GM23248 (cell line): ENCODE data around the gene OR5I1. TPM values are rescaled to one million over a fixed set of nuclear protein-coding genes. Genes with fewer than 3 reads are reported as not detected.

Experiments used
- DNase-seq: peaks from one replicate; pipeline ENCODE4 v3.0.0-alpha.2; 2015
- H2AFZ ChIP-seq: fragments of 200-600 bp; sonication (generic); 2 replicates; pipeline ENCODE4 v1.6.1; 2016; ENCODE audit warnings: antibody characterized with exemption
- H3F3A ChIP-seq: fragments of 200-600 bp; sonication (generic); 2 replicates; pipeline ENCODE4 v1.6.1; 2016; ENCODE audit warnings: mild to moderate bottlenecking, antibody characterized with exemption, mixed run types; ENCODE audit not compliant: insufficient read depth
- H3K27ac ChIP-seq: fragments of 200-600 bp; sonication (generic); 2 replicates; pipeline ENCODE4 v1.5.1; 2016; ENCODE audit warnings: mild to moderate bottlenecking
- H3K27me3 ChIP-seq: fragments of 200-600 bp; sonication (generic); replicated peaks from 2 replicates; pipeline ENCODE4 v1.6.1; 2016; ENCODE audit warnings: mild to moderate bottlenecking; ENCODE audit not compliant: insufficient read depth
- H3K36me3 ChIP-seq: fragments of 200-600 bp; sonication (generic); 2 replicates; pipeline ENCODE4 v1.6.1; 2016; ENCODE audit warnings: low read depth, mild to moderate bottlenecking
- H3K4me1 ChIP-seq: fragments of 200-600 bp; sonication (generic); 2 replicates; pipeline ENCODE4 v1.6.1; 2016; ENCODE audit warnings: mild to moderate bottlenecking; ENCODE audit not compliant: insufficient read depth
- H3K4me2 ChIP-seq: fragments of 200-600 bp; sonication (generic); one replicate; pipeline ENCODE4 v1.6.1; 2016; ENCODE audit warnings: mild to moderate bottlenecking; ENCODE audit not compliant: unreplicated experiment
- H3K4me3 ChIP-seq: fragments of 200-600 bp; sonication (generic); 2 replicates; pipeline ENCODE4 v1.5.1; 2016; ENCODE audit warnings: mild to moderate bottlenecking
- H3K79me2 ChIP-seq: fragments of 200-600 bp; sonication (generic); 2 replicates; pipeline ENCODE4 v1.6.1; 2016; ENCODE audit warnings: mild to moderate bottlenecking; ENCODE audit not compliant: insufficient read depth
- H3K9ac ChIP-seq: fragments of 200-600 bp; sonication (generic); 2 replicates; pipeline ENCODE4 v1.6.1; 2016; ENCODE audit warnings: mild to moderate bottlenecking
- H3K9me2 ChIP-seq: fragments of 200-600 bp; sonication (generic); 2 replicates; pipeline ENCODE4 v1.6.1; 2016; ENCODE audit warnings: mixed run types, mild to moderate bottlenecking, moderate library complexity; ENCODE audit not compliant: insufficient read depth
- H3K9me3 ChIP-seq: fragments of 200-600 bp; sonication (generic); one replicate; pipeline ENCODE4 v1.6.1; 2017; ENCODE audit warnings: low read depth
- H4K20me1 ChIP-seq: fragments of 200-600 bp; sonication (generic); 2 replicates; pipeline ENCODE4 v1.6.0; 2016; ENCODE audit not compliant: insufficient read depth
- EZH2 ChIP-seq: fragments of 200-600 bp; sonication (generic); IDR thresholded peaks from 2 replicates; pipeline ENCODE4 v1.6.1; 2018; ENCODE audit warnings: antibody characterized with exemption, mild to moderate bottlenecking; ENCODE audit not compliant: insufficient read depth, poor library complexity, severe bottlenecking
- EZH2phosphoT487 ChIP-seq: fragments of 200-600 bp; sonication (generic); IDR thresholded peaks from 2 replicates; pipeline ENCODE4 v1.6.1; 2018; ENCODE audit warnings: antibody characterized with exemption, moderate library complexity, mild to moderate bottlenecking, low read depth; ENCODE audit not compliant: insufficient read depth
- WGBS, 2 experiments: methylation state at CpG; one replicate each; pipeline ENCODE4 v1.1.6; 2015 to 2017; ENCODE audit warnings: low lambda C conversion rate in 2 of 2, low coverage in 1 of 2; ENCODE audit errors: missing lambda C conversion rate in 2 of 2; 5-methylcytosine and 5-hydroxymethylcytosine counted together
- in situ Hi-C: fragments of 300-500 bp; cut with MboI; formaldehyde crosslinking; loops from 2 replicates; pipeline ENCODE4 v1.15.0; 2020
- polyA plus RNA-seq: library from polyadenylated mRNA; unstranded; fragments of >200 nt; fragmentation: Nextera tagmentation; extraction: Ambion mirVana; gene quantifications from 2 replicates; pipeline ENCODE4 v1.2.1, GENCODE V29; 2016
- total RNA-seq: library from RNA; depleted of rRNA; stranded (reverse); fragments of >200 nt; shearing (Covaris generic); gene quantifications from 2 replicates; pipeline ENCODE4 v1.2.3, GENCODE V29; 2014; rRNA removed

Gene OR5I1
- not detected in 2 replicates for total RNA-seq
- not detected in 2 replicates for polyA plus RNA-seq

GRCh38 chr11:55936300-55936699 lies at the start of gene OR5I1:
Gene OR5I1, minus strand, starts transcription at chr11:55936400. Its CDS starts 0 bp downstream, at chr11:55936400.
- H2AFZ ChIP-seq, result no peak within 1 kb of the TSS
- H4K20me1 ChIP-seq, result no peaks in the 10 kb centered on the region
- H3K4me2 ChIP-seq, result no peak within 1 kb of the TSS
- no peaks in the 10 kb centered on the region for H3K9me3 ChIP-seq
- H3K9ac ChIP-seq, result no peak within 1 kb of the TSS
- no peak within 1 kb of the TSS for H3K27ac ChIP-seq
- TF ChIP-seq EZH2phosphoT487 (no peak), EZH2 (no peak)
- H3K4me1 ChIP-seq, result no peaks in the 10 kb centered on the region
- 2% methylated on average over 2 of the region's 2 CpGs for whole genome bisulfite sequencing, 2 experiments
- no peaks in the 10 kb centered on the region for H3K27me3 ChIP-seq
- H3K4me3 ChIP-seq, result no peak within 1 kb of the TSS
- no peaks in the 10 kb centered on the region for H3K9me2 ChIP-seq
- H3K79me2 ChIP-seq, result no peaks in the 10 kb centered on the region
- DNase-seq, result no peak
- in situ Hi-C loops, result loop anchor here (25.0 kb wide), 1 partner anchor 851 kb away; no protein-coding TSS in a partner anchor
- H3K36me3 ChIP-seq, result no peaks in the 10 kb centered on the region
- no peaks in the 10 kb centered on the region for H3F3A ChIP-seq

- TF ChIP-seq EZH2, result no peak
- no peak for TF ChIP-seq EZH2phosphoT487
- Histone ChIP-seq H3K4me3 (no peak overlapping the region), H3K27me3 (no peaks in the 10 kb centered on the region), H3K9me3 (no peaks in the 10 kb centered on the region), H3K79me2 (no peaks in the 10 kb centered on the region), H3K9ac (no peak overlapping the region), H3K4me2 (no peak overlapping the region), H3K9me2 (no peaks in the 10 kb centered on the region), H3F3A (no peaks in the 10 kb centered on the region), H2AFZ (no peak overlapping the region), H3K27ac (no peak overlapping the region), H3K36me3 (no peaks in the 10 kb centered on the region), H4K20me1 (no peaks in the 10 kb centered on the region), H3K4me1 (no peaks in the 10 kb centered on the region)
- in situ Hi-C loops, result no loop called here
- whole genome bisulfite sequencing, 2 experiments, result 30 to 33% methylated on average over 3 of the region's 3 CpGs
- no peak for DNase-seq
These were observed 34.7 kb upstream of the OR5I1 start for GRCh38 chr11:55970935-55971334.

- Histone ChIP-seq H3K9ac (no peak within 1 kb of the TSS), H3K27ac (no peak within 1 kb of the TSS), H4K20me1 (no peaks in the 10 kb centered on the region), H3K9me3 (no peaks in the 10 kb centered on the region), H3F3A (no peaks in the 10 kb centered on the region), H3K27me3 (no peaks in the 10 kb centered on the region), H2AFZ (no peak within 1 kb of the TSS), H3K4me3 (no peak within 1 kb of the TSS), H3K9me2 (no peaks in the 10 kb centered on the region; the same call in 1 of the 2 replicates), H3K4me1 (no peaks in the 10 kb centered on the region), H3K4me2 (no peak within 1 kb of the TSS), H3K79me2 (no peaks in the 10 kb centered on the region), H3K36me3 (no peaks in the 10 kb centered on the region)
- WGBS, 2 experiments, result 29 to 32% methylated on average over 2 of the region's 2 CpGs
- no peak for DNase-seq
- in situ Hi-C loops, result no loop called here
- TF ChIP-seq EZH2, result no peak
- no peak for TF ChIP-seq EZH2phosphoT487
These were observed 33.6 kb upstream of the OR5I1 start, which contains the start of gene OR10AG1 for GRCh38 chr11:55969845-55970244. Gene OR10AG1, minus strand, starts transcription at chr11:55969945. Its CDS starts 38 bp downstream, at chr11:55969907.

- TF ChIP-seq EZH2phosphoT487, result no peak
- TF ChIP-seq EZH2, result no peak
- no peak overlapping the region for H3K4me3 ChIP-seq
- H3K27ac ChIP-seq, result no peak overlapping the region
- no peaks in the 10 kb centered on the region for H3K9me3 ChIP-seq
- no peak overlapping the region for H3K4me2 ChIP-seq
- H3F3A ChIP-seq, result no peaks in the 10 kb centered on the region
- no peaks in the 10 kb centered on the region; the same call in 1 of the 2 replicates for H3K9me2 ChIP-seq
- no peaks in the 10 kb centered on the region for H3K4me1 ChIP-seq
- no peaks in the 10 kb centered on the region for H4K20me1 ChIP-seq
- H3K27me3 ChIP-seq, result no peaks in the 10 kb centered on the region
- WGBS, 2 experiments, result 25 to 34% methylated on average over 5 of the region's 5 CpGs
- H3K36me3 ChIP-seq, result no peaks in the 10 kb centered on the region
- no peak overlapping the region for H2AFZ ChIP-seq
- no peaks in the 10 kb centered on the region for H3K79me2 ChIP-seq
- DNase-seq, result no peak
- H3K9ac ChIP-seq, result no peak overlapping the region
- in situ Hi-C loops, result no loop called here
These were observed 31.7 kb upstream of the OR5I1 start for GRCh38 chr11:55967914-55968313.

- Histone ChIP-seq H3K27ac (no peak overlapping the region), H3F3A (no peaks in the 10 kb centered on the region), H3K9me2 (no peaks in the 10 kb centered on the region; the same call in 1 of the 2 replicates), H4K20me1 (no peaks in the 10 kb centered on the region), H3K36me3 (no peaks in the 10 kb centered on the region), H3K27me3 (no peaks in the 10 kb centered on the region), H3K4me3 (no peak overlapping the region), H3K4me1 (no peaks in the 10 kb centered on the region), H3K9ac (no peak overlapping the region), H2AFZ (no peak overlapping the region), H3K4me2 (no peak overlapping the region), H3K9me3 (no peaks in the 10 kb centered on the region), H3K79me2 (no peaks in the 10 kb centered on the region)
- no peak for TF ChIP-seq EZH2phosphoT487
- DNase-seq, result no peak
- in situ Hi-C loops, result no loop called here
- WGBS, 2 experiments, result 27 to 38% methylated on average over 2 of the region's 2 CpGs
These were observed 30.2 kb upstream of the OR5I1 start for GRCh38 chr11:55966391-55966790.
